NT2/D1 (cell line): ENCODE measurements around the gene RPL6.

ENCODE experiments used
- SUZ12 ChIP-seq: IDR thresholded peaks from 2 replicates; pipeline ENCODE4 v1.6.1; 2011; ENCODE audit not compliant: insufficient read length, insufficient read depth; ENCODE audit errors: extremely low read depth
- YY1 ChIP-seq: IDR thresholded peaks from 2 replicates; pipeline ENCODE4 v1.6.1; 2011; ENCODE audit not compliant: insufficient read length, insufficient read depth
- ZNF274 ChIP-seq: IDR thresholded peaks from 2 replicates; pipeline ENCODE4 v1.6.1; 2011; ENCODE audit warnings: mild to moderate bottlenecking, low read depth, low read length

GRCh38 chr12:112386726-112387125 is 22.7 kb downstream of the RPL6 start:
- TF ChIP-seq YY1 (no peak), ZNF274 (no peak), SUZ12 (no peak)
